ENCODE data around the gene PRDM16.

- TF ChIP-seq, protein P1, sequence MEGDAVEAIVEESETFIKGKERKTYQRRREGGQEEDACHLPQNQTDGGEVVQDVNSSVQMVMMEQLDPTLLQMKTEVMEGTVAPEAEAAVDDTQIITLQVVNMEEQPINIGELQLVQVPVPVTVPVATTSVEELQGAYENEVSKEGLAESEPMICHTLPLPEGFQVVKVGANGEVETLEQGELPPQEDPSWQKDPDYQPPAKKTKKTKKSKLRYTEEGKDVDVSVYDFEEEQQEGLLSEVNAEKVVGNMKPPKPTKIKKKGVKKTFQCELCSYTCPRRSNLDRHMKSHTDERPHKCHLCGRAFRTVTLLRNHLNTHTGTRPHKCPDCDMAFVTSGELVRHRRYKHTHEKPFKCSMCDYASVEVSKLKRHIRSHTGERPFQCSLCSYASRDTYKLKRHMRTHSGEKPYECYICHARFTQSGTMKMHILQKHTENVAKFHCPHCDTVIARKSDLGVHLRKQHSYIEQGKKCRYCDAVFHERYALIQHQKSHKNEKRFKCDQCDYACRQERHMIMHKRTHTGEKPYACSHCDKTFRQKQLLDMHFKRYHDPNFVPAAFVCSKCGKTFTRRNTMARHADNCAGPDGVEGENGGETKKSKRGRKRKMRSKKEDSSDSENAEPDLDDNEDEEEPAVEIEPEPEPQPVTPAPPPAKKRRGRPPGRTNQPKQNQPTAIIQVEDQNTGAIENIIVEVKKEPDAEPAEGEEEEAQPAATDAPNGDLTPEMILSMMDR (IDR thresholded peaks at IDR 0.05 in 2 of 3, conservative IDR thresholded peaks at IDR 0.05 in 1 of 3; ENCODE audit: borderline replicate concordance in 1 of 3, insufficient read depth in 1 of 3, low read depth in 2 of 3, low read length in 2 of 3), result no peak
- TF ChIP-seq EZH2 (IDR thresholded peaks at IDR 0.05) (no peak), EZH2phosphoT487 (IDR thresholded peaks at IDR 0.05; ENCODE audit: borderline replicate concordance) (no peak), RAD21 (IDR thresholded peaks at IDR 0.05; ENCODE audit: low read depth) (no peak), POLR2AphosphoS5 (IDR thresholded peaks at IDR 0.05; ENCODE audit: low read depth, low read length) (no peak), POLR2A (IDR thresholded peaks at IDR 0.05; ENCODE audit: borderline replicate concordance, extremely low read depth, insufficient read depth, insufficient read length) (no peak), REST (IDR thresholded peaks at IDR 0.05; ENCODE audit: low read depth) (no peak), YY1 (IDR thresholded peaks at IDR 0.05; ENCODE audit: extremely low read depth, insufficient replicate concordance, low read depth, low read length) (no peak), TCF7L2 (IDR thresholded peaks at IDR 0.05; ENCODE audit: borderline replicate concordance, extremely low read depth, insufficient read depth, insufficient read length) (no peak), SIN3A (IDR thresholded peaks at IDR 0.05; ENCODE audit: low read depth) (no peak), SRF (IDR thresholded peaks at IDR 0.05; ENCODE audit: low read depth) (no peak), ATF3 (IDR thresholded peaks at IDR 0.05) (no peak), ZNF274 (IDR thresholded peaks at IDR 0.05; ENCODE audit: low read depth, low read length) (no peak)
Measured at GRCh38 chr1:3219791-3220467, 150.9 kb downstream of the PRDM16 start.
